Pancreas (tissue), 10 donors: ENCODE data around the gene GTPBP4. TPM values are rescaled to one million over a fixed set of nuclear protein-coding genes. Genes with fewer than 3 reads are reported as not detected.
"Not testable (repeated sequence)": the region's sequence is repeated elsewhere in the genome, so short reads cannot be mapped to it uniquely, and the experiment has no call there.

Experiments used
- ATAC-seq, 4 donors: fragments of 200-7000 bp; cut with Tn5 transposase; one replicate each; pipeline versions ENCODE4 v1.8.0 to v1.9.1; 2020; ENCODE audit warnings: mild to moderate bottlenecking in 4 of 4, moderate library complexity in 4 of 4
- DNase-seq, 6 donors: peaks; one replicate each; pipeline ENCODE4 v3.0.0-alpha.2; 2020
- FAIRE-seq: peaks from 2 replicates; lab custom pipeline; 2012; peaks lifted over from hg19 to GRCh38; lab: Jason Lieb, UNC
- H3K27ac ChIP-seq, 4 donors: fragments of 200-600 bp; sonication (generic); 1 replicate in 3 of 4; 2 replicates in 1 of 4; pipeline versions ENCODE4 v1.5.0 to v1.8.0; 2020
- H3K27me3 ChIP-seq, 4 donors: fragments of 200-600 bp; one replicate each; pipeline ENCODE4 v1.8.0; 2021
- H3K36me3 ChIP-seq, 3 donors: fragments of 200-600 bp; sonication (generic) in 1 of 3; one replicate each; pipeline versions ENCODE4 v1.5.0 to v1.8.0; 2020 to 2021
- H3K4me1 ChIP-seq, 3 donors: fragments of 200-600 bp; one replicate each; pipeline ENCODE4 v1.8.0; 2021
- H3K4me3 ChIP-seq, 4 donors: fragments of 200-600 bp; sonication (generic) in 2 of 4; one replicate each; pipeline versions ENCODE4 v1.5.0 to v1.8.0; 2020 to 2021
- H3K9me3 ChIP-seq, 4 donors: fragments of 200-600 bp; one replicate each; pipeline ENCODE4 v1.8.0; 2021
- CTCF ChIP-seq, 4 donors: fragments of 200-600 bp; sonication (generic) in 3 of 4; IDR thresholded peaks; one replicate each; pipeline versions ENCODE4 v1.5.0 to v1.8.0; 2021; ENCODE audit warnings: antibody characterized with exemption in 4 of 4
- WGBS, 2 donors: extraction: QIAGEN DNeasy Blood & Tissue Kit; methylation state at CpG; one replicate each; pipeline ENCODE4 v1.1.7; 2013; 5-methylcytosine and 5-hydroxymethylcytosine counted together
- intact Hi-C, 3 donors: fragments of 100-400 bp; cut with DNase I; formaldehyde crosslinking; loops; one replicate each; pipeline versions ENCODE4 v1.11.1 to v1.14.2; 2022
- polyA plus RNA-seq, 2 donors: library from polyadenylated mRNA; stranded (reverse); fragments of 200-250 nt; gene quantifications; one replicate each; pipeline ENCODE4 v1.2.3, GENCODE V29; 2013
- total RNA-seq, 6 donors: library from RNA; stranded (reverse); fragmentation: NEBNext Ultra II Directional in 4 of 6; extraction: Animal tissue kit (Norgen Biotek cat#: 25700) in 4 of 6; gene quantifications; one replicate each; pipeline versions ENCODE4 v1.2.1 to v1.2.4, GENCODE V29; 2021 to 2023
- donor health status: healthy with polysubstance abuse.
- donor health status: DM: no; HTN: no; CAD: no; lungs with moderate emphysema.
- donor health status: DM: no; HTN: no; CAD: no.
- donor health status: control.
- donor health status: control.
- donor health status: Bipolar disorder and iron deficiency.
- donor health status: DM: yes; HTN: yes; CAD: no.
- donor health status: DM: no; HTN: no; CAD: no.
- donor health status: DM: no; HTN: no; CAD: no.
- donor health status: DM: yes; HTN: yes; CAD: no.

The GTPBP4 gene
- total and polyA plus RNA-seq, 8 donors = 6.9 to 18.4 (median 15.8) TPM

GRCh38 chr10:1061930-1062774, 73.9 kb downstream of the GTPBP4 start:
- 84 to 87% methylated on average over 7 of the region's 7 CpGs for WGBS, 2 donors
- ATAC-seq = no peak
- Histone ChIP-seq H3K4me3 (no peak overlapping the region), H3K36me3 (peaks cover 0 to 4% (median 0%) of the 10 kb centered on the region in 3 donors), H3K4me1 (peaks cover 6 to 10% (median 8%) of the 10 kb centered on the region in 3 donors), H3K27ac (no peak overlapping the region), H3K27me3 (no peaks in the 10 kb centered on the region), H3K9me3 (no peaks in the 10 kb centered on the region)
- TF ChIP-seq CTCF (IDR thresholded peaks at IDR 0.05) = no peak
- intact Hi-C loops = no loop called here
- no peak for FAIRE-seq
- no peak for DNase-seq

- Histone ChIP-seq H3K27me3 (no peaks in the 10 kb centered on the region), H3K4me1 (peaks cover 0 to 2% (median 1%) of the 10 kb centered on the region in 3 donors), H3K36me3 (peaks cover 0 to 4% (median 0%) of the 10 kb centered on the region in 3 donors), H3K4me3 (no peak overlapping the region), H3K9me3 (no peaks in the 10 kb centered on the region), H3K27ac (no peak overlapping the region)
- 83 to 91% methylated on average over 7 of the region's 7 CpGs for WGBS, 2 donors
- no peak for TF ChIP-seq CTCF (IDR thresholded peaks at IDR 0.05)
- no peak for DNase-seq
- intact Hi-C loops = no loop called here
- ATAC-seq = no peak
- FAIRE-seq = no peak
These were observed 75.1 kb downstream of the GTPBP4 start for GRCh38 chr10:1063232-1063865.

GRCh38 chr10:1064964-1065247, 76.7 kb downstream of the GTPBP4 start:
- FAIRE-seq = no peak
- no peak for ATAC-seq
- H3K9me3 ChIP-seq = no peaks in the 10 kb centered on the region
- H3K36me3 ChIP-seq = peaks cover 0 to 4% (median 0%) of the 10 kb centered on the region in 3 donors
- no peak overlapping the region for H3K4me3 ChIP-seq
- DNase-seq = no peak
- no peak for TF ChIP-seq CTCF (IDR thresholded peaks at IDR 0.05)
- intact Hi-C loops = no loop called here
- WGBS, 2 donors = 89 to 94% methylated on average over 4 of the region's 4 CpGs
- no peak overlapping the region for H3K27ac ChIP-seq
- no peaks in the 10 kb centered on the region for H3K27me3 ChIP-seq
- no peaks in the 10 kb centered on the region for H3K4me1 ChIP-seq

GRCh38 chr10:1066734-1067133, 78.5 kb downstream of the GTPBP4 start:
- 87 to 89% methylated on average over 8 of the region's 8 CpGs for WGBS, 2 donors
- FAIRE-seq, H3K9me3 ChIP-seq, H3K4me3 ChIP-seq, H3K4me1 ChIP-seq, H3K36me3 ChIP-seq, intact Hi-C loops, DNase-seq, ATAC-seq, H3K27me3 ChIP-seq, H3K27ac ChIP-seq: not testable (repeated sequence)

GRCh38 chr10:1068380-1069361, 80.4 kb downstream of the GTPBP4 start:
- 88 to 89% methylated on average over 10 of the region's 10 CpGs for WGBS, 2 donors
- FAIRE-seq (no peak), DNase-seq (no peak), ATAC-seq (no peak)
- Histone ChIP-seq H3K4me3 (no peak overlapping the region), H3K9me3 (no peaks in the 10 kb centered on the region), H3K27ac (no peak overlapping the region), H3K4me1 (no peaks in the 10 kb centered on the region), H3K27me3 (no peaks in the 10 kb centered on the region), H3K36me3 (peaks cover 0 to 6% (median under 1%) of the 10 kb centered on the region in 3 donors)
- TF ChIP-seq CTCF (IDR thresholded peaks at IDR 0.05) = no peak
- intact Hi-C loops = no loop called here
